ENCODE data around the gene ILDR2.
A peak's percentile ranks its signal among the peaks of the same experiment; 100 is the strongest.

DNA sequence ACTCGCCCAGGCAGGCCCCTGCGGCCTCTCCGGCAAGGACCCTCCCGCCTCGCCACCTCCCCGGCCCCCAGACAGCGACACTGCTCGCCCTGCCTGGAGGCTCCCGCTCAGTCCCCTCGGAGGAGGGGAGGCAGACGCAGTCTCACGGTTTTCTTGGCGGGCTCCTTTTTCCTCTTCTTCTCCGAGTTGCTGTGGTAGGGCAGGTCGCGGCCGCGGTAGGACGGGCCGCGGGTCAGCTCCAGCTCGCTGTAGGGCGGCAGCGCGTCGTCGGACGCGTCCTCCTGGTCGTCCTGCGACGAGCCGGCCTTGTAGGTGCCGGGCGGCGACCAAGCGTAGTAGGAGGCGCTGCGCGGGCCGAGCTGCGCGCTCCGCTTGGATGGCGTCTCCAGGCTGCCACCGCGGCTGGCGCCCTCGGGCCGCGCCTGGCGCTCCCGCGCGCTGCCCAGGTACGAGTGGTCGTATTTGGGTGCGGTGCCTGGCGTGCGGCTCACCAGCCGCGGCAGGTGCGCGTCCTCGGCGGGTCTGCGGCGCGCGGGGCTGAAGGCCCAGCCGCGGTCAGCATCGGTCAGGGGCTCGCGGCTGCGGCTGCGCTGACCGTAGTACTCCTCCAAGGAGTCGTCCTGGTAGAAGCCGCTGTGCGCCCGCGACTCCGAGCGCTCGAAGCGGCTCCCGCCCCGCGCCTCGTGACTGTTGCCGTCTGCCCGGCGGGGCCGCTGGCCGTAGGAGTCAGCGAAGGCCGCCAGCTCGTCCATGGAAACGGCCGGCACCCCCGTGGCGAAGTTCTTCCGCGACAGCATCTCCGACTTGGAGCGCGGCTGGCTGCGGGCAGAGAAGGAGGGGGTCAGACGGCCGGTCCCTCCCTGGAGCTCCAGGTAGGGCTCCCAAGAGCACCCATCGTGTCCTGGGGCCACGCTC lies 54.5 kb downstream of the ILDR2 start:
- TF ChIP-seq, protein P1, sequence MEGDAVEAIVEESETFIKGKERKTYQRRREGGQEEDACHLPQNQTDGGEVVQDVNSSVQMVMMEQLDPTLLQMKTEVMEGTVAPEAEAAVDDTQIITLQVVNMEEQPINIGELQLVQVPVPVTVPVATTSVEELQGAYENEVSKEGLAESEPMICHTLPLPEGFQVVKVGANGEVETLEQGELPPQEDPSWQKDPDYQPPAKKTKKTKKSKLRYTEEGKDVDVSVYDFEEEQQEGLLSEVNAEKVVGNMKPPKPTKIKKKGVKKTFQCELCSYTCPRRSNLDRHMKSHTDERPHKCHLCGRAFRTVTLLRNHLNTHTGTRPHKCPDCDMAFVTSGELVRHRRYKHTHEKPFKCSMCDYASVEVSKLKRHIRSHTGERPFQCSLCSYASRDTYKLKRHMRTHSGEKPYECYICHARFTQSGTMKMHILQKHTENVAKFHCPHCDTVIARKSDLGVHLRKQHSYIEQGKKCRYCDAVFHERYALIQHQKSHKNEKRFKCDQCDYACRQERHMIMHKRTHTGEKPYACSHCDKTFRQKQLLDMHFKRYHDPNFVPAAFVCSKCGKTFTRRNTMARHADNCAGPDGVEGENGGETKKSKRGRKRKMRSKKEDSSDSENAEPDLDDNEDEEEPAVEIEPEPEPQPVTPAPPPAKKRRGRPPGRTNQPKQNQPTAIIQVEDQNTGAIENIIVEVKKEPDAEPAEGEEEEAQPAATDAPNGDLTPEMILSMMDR (IDR thresholded peaks at IDR 0.05): no peak
- peak in 1 of 2 donors; percentile 18 for TF ChIP-seq POLR2A (IDR thresholded peaks at IDR 0.05)
- TF ChIP-seq EP300 (IDR thresholded peaks at IDR 0.05): no peak

Data from gastroesophageal sphincter (tissue), 3 donors.